DND-41 (cell line): Measurements from ENCODE around the gene SPDL1.

ENCODE experiments used
- ATAC-seq: fragments of 200-7000 bp; cut with Tn5 transposase; 3 replicates; pipeline ENCODE4 v1.9.1; 2021; ENCODE audit warnings: low read depth; ENCODE audit not compliant: insufficient read depth
- DNase-seq: peaks from one replicate; pipeline ENCODE4 v3.0.0-alpha.2; 2020
- H2AFZ ChIP-seq: 2 replicates; pipeline ENCODE4 v1.6.0; 2012; ENCODE audit warnings: low read depth, low read length
- H3K27ac ChIP-seq: 2 replicates; pipeline ENCODE4 v1.5.1; 2012; ENCODE audit warnings: low read length, inconsistent platforms
- H3K27me3 ChIP-seq: fragments of 200-600 bp; sonication (generic); 2 replicates; pipeline ENCODE4 v1.6.0; 2012; ENCODE audit warnings: low read length, mild to moderate bottlenecking, inconsistent platforms; ENCODE audit not compliant: insufficient read depth, poor library complexity
- H3K36me3 ChIP-seq: 2 replicates; pipeline ENCODE4 v1.5.1; 2012; ENCODE audit warnings: low read length, inconsistent platforms; ENCODE audit not compliant: insufficient read depth
- H3K4me1 ChIP-seq: 2 replicates; pipeline ENCODE4 v1.5.1; 2012; ENCODE audit warnings: mild to moderate bottlenecking, low read length; ENCODE audit not compliant: insufficient read depth
- H3K4me2 ChIP-seq: 2 replicates; pipeline ENCODE4 v1.6.0; 2012; ENCODE audit warnings: mild to moderate bottlenecking, moderate library complexity, low read length, inconsistent platforms; ENCODE audit not compliant: insufficient read depth
- H3K4me3 ChIP-seq, 2 experiments: fragments of 200-600 bp in 1 of 2; shearing (Covaris generic) in 1 of 2; 2 replicates each; pipeline ENCODE4 v1.5.1; 2012 to 2016; ENCODE audit warnings: inconsistent platforms in 2 of 2, low read length in 2 of 2, mild to moderate bottlenecking in 2 of 2, low read depth in 1 of 2, moderate library complexity in 1 of 2
- H3K79me2 ChIP-seq: 2 replicates; pipeline ENCODE4 v1.6.0; 2012; ENCODE audit warnings: low read length, inconsistent platforms; ENCODE audit not compliant: insufficient read depth
- H3K9ac ChIP-seq: 2 replicates; pipeline ENCODE4 v1.6.0; 2012; ENCODE audit warnings: low read depth, mild to moderate bottlenecking, inconsistent platforms, low read length, moderate library complexity
- H3K9me3 ChIP-seq: 2 replicates; pipeline ENCODE4 v1.5.1; 2012; ENCODE audit warnings: low read length, moderate library complexity, mild to moderate bottlenecking, inconsistent platforms; ENCODE audit not compliant: insufficient read depth, severe bottlenecking
- H4K20me1 ChIP-seq: 2 replicates; pipeline ENCODE4 v1.6.0; 2012; ENCODE audit warnings: low read length; ENCODE audit not compliant: insufficient read depth
- CTCF ChIP-seq: IDR thresholded peaks from 2 replicates; pipeline ENCODE4 v1.5.1; 2012; ENCODE audit warnings: borderline replicate concordance, low read length, moderate library complexity, mild to moderate bottlenecking; ENCODE audit not compliant: poor library complexity, severe bottlenecking; ENCODE audit errors: extremely low read depth
- EZH2 ChIP-seq: IDR thresholded peaks from 3 replicates; pipeline ENCODE4 v1.6.1; 2012; ENCODE audit warnings: borderline replicate concordance, low read depth, mild to moderate bottlenecking, moderate library complexity, low read length, inconsistent platforms; ENCODE audit not compliant: severe bottlenecking

The SPDL1 gene

GRCh38 chr5:169590602-169591001 is 7.0 kb downstream of the SPDL1 start:
- no peaks in the 10 kb centered on the region for H3K27me3 ChIP-seq
- no peak overlapping the region for H3K4me2 ChIP-seq
- H3K4me1 ChIP-seq = peaks cover 9% of the 10 kb centered on the region
- no peak for ATAC-seq
- no peak for DNase-seq
- H3K9ac ChIP-seq = no peak overlapping the region
- H3K9me3 ChIP-seq = no peaks in the 10 kb centered on the region
- no peak overlapping the region for H3K4me3 ChIP-seq
- H4K20me1 ChIP-seq = no peaks in the 10 kb centered on the region; the same call in 1 of the 2 replicates
- peaks cover 83% of the 10 kb centered on the region for H3K36me3 ChIP-seq
- peaks cover 37% of the 10 kb centered on the region for H3K79me2 ChIP-seq
- no peak overlapping the region for H2AFZ ChIP-seq
- TF ChIP-seq CTCF = no peak
- TF ChIP-seq EZH2 = no peak
- no peak overlapping the region for H3K27ac ChIP-seq

GRCh38 chr5:169591636-169592035 is 8.1 kb downstream of the SPDL1 start:
- no peaks in the 10 kb centered on the region for H3K9me3 ChIP-seq
- H3K4me1 ChIP-seq = no peaks in the 10 kb centered on the region
- H3K4me2 ChIP-seq = no peak overlapping the region
- H3K9ac ChIP-seq = no peak overlapping the region
- ATAC-seq = no peak
- peaks cover 92% of the 10 kb centered on the region for H3K36me3 ChIP-seq
- H3K27ac ChIP-seq = no peak overlapping the region
- no peak for DNase-seq
- no peak for TF ChIP-seq EZH2
- no peak for TF ChIP-seq CTCF
- peaks cover 26% of the 10 kb centered on the region for H3K79me2 ChIP-seq
- H4K20me1 ChIP-seq = no peaks in the 10 kb centered on the region; the same call in 1 of the 2 replicates
- H3K4me3 ChIP-seq = no peak overlapping the region
- H2AFZ ChIP-seq = no peak overlapping the region
- no peaks in the 10 kb centered on the region for H3K27me3 ChIP-seq

GRCh38 chr5:169592937-169593650 is 9.5 kb downstream of the SPDL1 start:
- H4K20me1 ChIP-seq = no peaks in the 10 kb centered on the region
- H3K27me3 ChIP-seq = no peaks in the 10 kb centered on the region
- H3K36me3 ChIP-seq = peaks cover 99% of the 10 kb centered on the region
- no peaks in the 10 kb centered on the region for H3K9me3 ChIP-seq
- DNase-seq (no peak), ATAC-seq (no peak)
- TF ChIP-seq CTCF (no peak), EZH2 (no peak)
- no peak overlapping the region for H3K4me2 ChIP-seq
- H3K79me2 ChIP-seq = peaks cover 12% of the 10 kb centered on the region
- H3K9ac ChIP-seq = no peak overlapping the region
- no peak overlapping the region for H3K4me3 ChIP-seq
- H2AFZ ChIP-seq = no peak overlapping the region
- H3K4me1 ChIP-seq = no peaks in the 10 kb centered on the region
- no peak overlapping the region for H3K27ac ChIP-seq
